ENCODE data around the gene PTPN21.

DNA sequence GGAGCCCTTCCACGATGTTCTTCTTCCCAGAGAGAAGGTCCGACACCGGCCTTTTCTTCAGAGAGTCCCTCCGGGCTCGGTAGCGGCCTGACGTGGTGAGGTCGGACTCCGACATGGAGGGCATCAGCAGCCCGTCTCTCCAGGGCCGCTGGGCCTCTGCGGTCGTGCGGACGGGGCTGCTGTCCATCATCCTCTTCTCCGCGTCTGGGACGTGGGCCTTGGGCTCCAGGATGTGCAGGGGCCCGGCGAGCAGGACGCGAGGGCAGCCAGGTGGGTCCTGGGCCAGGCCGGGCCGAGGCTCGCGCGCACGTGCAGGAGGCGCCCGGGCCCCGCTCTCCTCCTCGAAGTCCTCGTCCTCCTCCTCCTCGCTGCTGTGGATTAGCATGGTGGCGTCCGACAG lies 75.9 kb downstream of the PTPN21 start:
- TF ChIP-seq, protein P1, sequence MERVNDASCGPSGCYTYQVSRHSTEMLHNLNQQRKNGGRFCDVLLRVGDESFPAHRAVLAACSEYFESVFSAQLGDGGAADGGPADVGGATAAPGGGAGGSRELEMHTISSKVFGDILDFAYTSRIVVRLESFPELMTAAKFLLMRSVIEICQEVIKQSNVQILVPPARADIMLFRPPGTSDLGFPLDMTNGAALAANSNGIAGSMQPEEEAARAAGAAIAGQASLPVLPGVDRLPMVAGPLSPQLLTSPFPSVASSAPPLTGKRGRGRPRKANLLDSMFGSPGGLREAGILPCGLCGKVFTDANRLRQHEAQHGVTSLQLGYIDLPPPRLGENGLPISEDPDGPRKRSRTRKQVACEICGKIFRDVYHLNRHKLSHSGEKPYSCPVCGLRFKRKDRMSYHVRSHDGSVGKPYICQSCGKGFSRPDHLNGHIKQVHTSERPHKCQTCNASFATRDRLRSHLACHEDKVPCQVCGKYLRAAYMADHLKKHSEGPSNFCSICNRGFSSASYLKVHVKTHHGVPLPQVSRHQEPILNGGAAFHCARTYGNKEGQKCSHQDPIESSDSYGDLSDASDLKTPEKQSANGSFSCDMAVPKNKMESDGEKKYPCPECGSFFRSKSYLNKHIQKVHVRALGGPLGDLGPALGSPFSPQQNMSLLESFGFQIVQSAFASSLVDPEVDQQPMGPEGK (CRISPR knock-in tag; IDR thresholded peaks at IDR 0.05; ENCODE audit: borderline replicate concordance), result no peak
- no peak for TF ChIP-seq RARB (CRISPR knock-in tag; IDR thresholded peaks at IDR 0.05)
- no peak for TF ChIP-seq ESRRG (CRISPR knock-in tag; IDR thresholded peaks at IDR 0.05)
- TF ChIP-seq ZFP3 (CRISPR knock-in tag; IDR thresholded peaks at IDR 0.05), result no peak
- no peak for TF ChIP-seq ZFP30 (CRISPR knock-in tag; IDR thresholded peaks at IDR 0.05)
- no peak for TF ChIP-seq PPARA (CRISPR knock-in tag; IDR thresholded peaks at IDR 0.05; ENCODE audit: borderline replicate concordance)
- TF ChIP-seq BACH2 (CRISPR knock-in tag; IDR thresholded peaks at IDR 0.05; ENCODE audit: borderline replicate concordance), result no peak
- TF ChIP-seq, protein P2, sequence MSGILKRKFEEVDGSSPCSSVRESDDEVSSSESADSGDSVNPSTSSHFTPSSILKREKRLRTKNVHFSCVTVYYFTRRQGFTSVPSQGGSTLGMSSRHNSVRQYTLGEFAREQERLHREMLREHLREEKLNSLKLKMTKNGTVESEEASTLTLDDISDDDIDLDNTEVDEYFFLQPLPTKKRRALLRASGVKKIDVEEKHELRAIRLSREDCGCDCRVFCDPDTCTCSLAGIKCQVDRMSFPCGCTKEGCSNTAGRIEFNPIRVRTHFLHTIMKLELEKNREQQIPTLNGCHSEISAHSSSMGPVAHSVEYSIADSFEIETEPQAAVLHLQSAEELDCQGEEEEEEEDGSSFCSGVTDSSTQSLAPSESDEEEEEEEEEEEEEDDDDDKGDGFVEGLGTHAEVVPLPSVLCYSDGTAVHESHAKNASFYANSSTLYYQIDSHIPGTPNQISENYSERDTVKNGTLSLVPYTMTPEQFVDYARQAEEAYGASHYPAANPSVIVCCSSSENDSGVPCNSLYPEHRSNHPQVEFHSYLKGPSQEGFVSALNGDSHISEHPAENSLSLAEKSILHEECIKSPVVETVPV (CRISPR knock-in tag; IDR thresholded peaks at IDR 0.05), result no peak
- no peak for TF ChIP-seq CREB5 (CRISPR knock-in tag; IDR thresholded peaks at IDR 0.05; ENCODE audit: low read depth)
- no peak for TF ChIP-seq ZNF8 (CRISPR knock-in tag; IDR thresholded peaks at IDR 0.05)
- TF ChIP-seq TCF4 (CRISPR knock-in tag; IDR thresholded peaks at IDR 0.05; ENCODE audit: borderline replicate concordance), result no peak
- TF ChIP-seq CSDC2 (CRISPR knock-in tag; IDR thresholded peaks at IDR 0.05), result no peak

Data from SK-N-SH treated with all-trans-retinoic acid at 6 μM for 48 hours (cell line).